ENCODE results near the gene CAMTA1.
A peak's percentile ranks its signal among the peaks of the same experiment; 100 is the strongest.

CAMTA1 gene

GRCh38 chr1:7405844-7406500 is 620.7 kb downstream of the CAMTA1 start:
- TF ChIP-seq CTCF (IDR thresholded peaks at IDR 0.05; ENCODE audit: borderline replicate concordance, control extremely low read depth, extremely low read depth, insufficient read depth, missing control alignments): no peak
- DNase-seq (ENCODE audit: low spot score): peak; percentile 32
- in situ Hi-C loops (cut with MboI; ENCODE audit: low sequenced_read_pairs, unreplicated experiment): no loop called here

- TF ChIP-seq CTCF (IDR thresholded peaks at IDR 0.05; ENCODE audit: borderline replicate concordance, control extremely low read depth, extremely low read depth, insufficient read depth, missing control alignments): no peak
- peak; percentile 38 for DNase-seq (ENCODE audit: low spot score)
- in situ Hi-C loops (cut with MboI; ENCODE audit: low sequenced_read_pairs, unreplicated experiment): no loop called here
These were observed 621.6 kb downstream of the CAMTA1 start for GRCh38 chr1:7406641-7407543.

- in situ Hi-C loops (cut with MboI; ENCODE audit: low sequenced_read_pairs, unreplicated experiment): no loop called here
- no peak for DNase-seq (ENCODE audit: low spot score)
- no peak for TF ChIP-seq CTCF (IDR thresholded peaks at IDR 0.05; ENCODE audit: borderline replicate concordance, control extremely low read depth, extremely low read depth, insufficient read depth, missing control alignments)
These were observed 622.3 kb downstream of the CAMTA1 start for GRCh38 chr1:7407544-7407895.

GRCh38 chr1:7407980-7408770 is 622.9 kb downstream of the CAMTA1 start:
- in situ Hi-C loops (cut with MboI; ENCODE audit: low sequenced_read_pairs, unreplicated experiment): no loop called here
- TF ChIP-seq CTCF (IDR thresholded peaks at IDR 0.05; ENCODE audit: borderline replicate concordance, control extremely low read depth, extremely low read depth, insufficient read depth, missing control alignments): no peak
- DNase-seq (ENCODE audit: low spot score): peak; percentile 22

- in situ Hi-C loops (cut with MboI; ENCODE audit: low sequenced_read_pairs, unreplicated experiment): no loop called here
- TF ChIP-seq CTCF (IDR thresholded peaks at IDR 0.05; ENCODE audit: borderline replicate concordance, control extremely low read depth, extremely low read depth, insufficient read depth, missing control alignments): no peak
- DNase-seq (ENCODE audit: low spot score): no peak
These were observed 623.5 kb downstream of the CAMTA1 start for GRCh38 chr1:7408771-7409150.

GRCh38 chr1:7409278-7409677 is 624.0 kb downstream of the CAMTA1 start:
- in situ Hi-C loops (cut with MboI; ENCODE audit: low sequenced_read_pairs, unreplicated experiment): no loop called here
- peak; percentile 13 for DNase-seq (ENCODE audit: low spot score)
- TF ChIP-seq CTCF (IDR thresholded peaks at IDR 0.05; ENCODE audit: borderline replicate concordance, control extremely low read depth, extremely low read depth, insufficient read depth, missing control alignments): no peak
